K562 (cell line): Measurements from ENCODE around the gene SRRM5. TPM values are rescaled to one million over a fixed set of nuclear protein-coding genes. Genes with fewer than 3 reads are reported as not detected.
A peak's percentile ranks its signal among the peaks of the same experiment; 100 is the strongest.

Source experiments
- BACH1 ChIP-seq: fragments of 200-800 bp; sonication (Bioruptor generic); IDR thresholded peaks from 2 replicates; pipeline ENCODE4 v1.6.1; 2016; ENCODE audit warnings: missing genetic modification characterization, missing compliant biosample characterization
- BCL6 ChIP-seq: fragments of 250-450 bp; sonication (Bioruptor Pico); IDR thresholded peaks from 2 replicates; pipeline ENCODE4 v1.4.0; 2020
- CSDE1 ChIP-seq, 2 experiments: fragments of 450-650 bp; IDR thresholded peaks; 2 replicates each; pipeline ENCODE4 v1.6.1; 2016; ENCODE audit warnings: mild to moderate bottlenecking in 1 of 2
- GATA2 ChIP-seq: sonication (generic); formaldehyde crosslinking; IDR thresholded peaks from 2 replicates; pipeline ENCODE4 v1.4.0; 2020; ENCODE audit warnings: mild to moderate bottlenecking, missing genetic modification reagents
- KAT8 ChIP-seq: fragments of 450-650 bp; IDR thresholded peaks from 2 replicates; pipeline ENCODE4 v1.6.1; 2016; ENCODE audit warnings: low read depth, mild to moderate bottlenecking
- PHF8 ChIP-seq: fragments of 200-600 bp; sonication (generic); IDR thresholded peaks from 2 replicates; pipeline ENCODE4 v1.6.1; 2012; ENCODE audit warnings: mixed run types, mild to moderate bottlenecking, inconsistent platforms, low read length, moderate library complexity, borderline replicate concordance
- TBL1XR1 ChIP-seq, 2 experiments: IDR thresholded peaks; 2 replicates each; pipeline ENCODE4 v1.6.1; 2012; ENCODE audit warnings: improper control_type of control experiment in 2 of 2, low read length in 2 of 2, mild to moderate bottlenecking in 1 of 2
- TEAD1 ChIP-seq, 2 experiments: fragments of 450-650 bp in 1 of 2; sonication (generic) in 1 of 2; formaldehyde crosslinking; IDR thresholded peaks; 2 replicates each; pipeline versions ENCODE4 v1.4.0 to v1.8.0; 2020 to 2022; ENCODE audit warnings: mild to moderate bottlenecking in 2 of 2, missing genetic modification reagents in 1 of 2
- WHSC1 ChIP-seq: IDR thresholded peaks from one replicate; pipeline ENCODE4 v1.6.1; 2012; ENCODE audit warnings: low read length, control low read depth, inconsistent platforms
- polyA plus RNA-seq, 8 experiments: library from polyadenylated mRNA; depleted of rRNA in 4 of 8; stranded (reverse) in 5 of 8; unstranded in 3 of 8; fragments of >200 nt; fragmentation: Nextera tagmentation in 2 of 8; fragmentation: Illumina TruSeq in 1 of 8; extraction: Ambion mirVana in 2 of 8; extraction: Trizol in 1 of 8; gene quantifications; 2 replicates each; pipeline versions ENCODE4 v1.2.1 to v1.2.3, GENCODE V29; 2011 to 2014; ENCODE audit warnings: inconsistent platforms in 1 of 8, missing spikeins in 1 of 8
- total RNA-seq, 7 experiments: library from RNA; depleted of rRNA in 6 of 7; stranded (reverse); fragments of >200 nt in 6 of 7; fragmentation: Illumina TruSeq in 2 of 7; extraction: Trizol in 2 of 7; gene quantifications; 2 replicates each; pipeline versions ENCODE4 v1.2.1 to v1.2.3, GENCODE V29; 2011 to 2021; ENCODE audit warnings: low replicate concordance in 1 of 7
- TF ChIP-seq, protein P1 (sequence below), 2 experiments: fragments of 450-650 bp; formaldehyde crosslinking in 1 of 2; IDR thresholded peaks; 2 replicates each; pipeline versions ENCODE4 v1.4.0 to v1.6.1; 2014 to 2020; ENCODE audit warnings: mild to moderate bottlenecking in 2 of 2, borderline replicate concordance in 1 of 2, low read depth in 1 of 2
- TF ChIP-seq, protein P2 (sequence below): sonication (generic); formaldehyde crosslinking; IDR thresholded peaks from 2 replicates; pipeline ENCODE4 v1.8.0; 2023; ENCODE audit warnings: mild to moderate bottlenecking, missing genetic modification reagents
- TF ChIP-seq, protein P3 (sequence below): fragments of 450-650 bp; formaldehyde crosslinking; IDR thresholded peaks from 2 replicates; pipeline ENCODE4 v1.4.0; 2020; ENCODE audit warnings: mild to moderate bottlenecking, moderate library complexity

SRRM5 gene
- total and polyA plus RNA-seq, 9 of the 15 experiments (the other 6 are each of a cell fraction or from before 2014, with no cell fraction given): 0.09 to 0.45 (median 0.18) TPM; not detected in 2

DNA sequence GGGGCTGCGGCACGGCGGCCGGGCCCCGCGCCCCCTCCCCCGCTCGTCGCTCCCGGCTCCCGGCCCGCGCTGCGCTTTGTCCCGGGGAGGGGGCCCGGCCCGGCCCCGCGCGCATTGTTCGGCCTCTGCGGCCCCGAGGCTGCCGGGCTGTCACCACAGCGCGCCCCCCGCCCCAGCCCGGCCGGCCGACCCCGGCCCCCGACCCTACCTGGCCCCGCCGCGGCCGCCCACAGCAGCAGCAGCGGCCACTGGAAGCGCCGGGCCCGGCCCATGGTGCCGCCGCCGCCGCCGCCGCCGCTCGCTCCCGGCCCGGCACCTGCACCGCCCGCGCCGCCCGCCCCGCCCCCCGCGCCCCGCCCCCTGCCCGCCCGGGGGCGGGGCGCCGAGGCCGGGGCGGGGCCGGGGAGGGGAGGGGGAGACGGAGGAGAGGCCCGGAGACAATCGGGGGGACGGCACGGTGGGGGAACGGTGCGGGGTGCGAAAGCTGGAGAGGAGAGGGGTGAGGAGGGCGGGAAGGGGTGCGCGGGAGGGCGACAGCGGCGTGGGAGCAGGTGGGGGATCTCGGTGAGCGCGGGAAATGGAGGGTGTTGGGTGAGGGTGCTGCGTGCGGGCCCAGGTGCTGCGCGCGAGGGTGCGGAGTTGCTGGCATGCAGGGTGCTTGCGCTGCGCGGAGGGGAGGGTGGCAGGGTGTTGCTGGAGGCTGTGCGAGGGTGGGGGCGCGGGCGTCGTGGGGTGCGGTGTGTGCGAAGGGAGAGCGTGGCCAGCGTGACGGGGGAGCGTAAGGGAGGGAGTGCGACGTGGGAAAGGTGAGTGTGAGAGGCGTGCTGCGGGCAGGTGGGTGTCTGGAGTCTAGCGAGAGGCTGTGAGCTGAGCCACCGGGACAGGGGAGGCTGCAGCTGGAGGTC, 27.9 kb downstream of the SRRM5 start, which contains the start of gene CADM4 (continued):
- TF ChIP-seq, protein P1, sequence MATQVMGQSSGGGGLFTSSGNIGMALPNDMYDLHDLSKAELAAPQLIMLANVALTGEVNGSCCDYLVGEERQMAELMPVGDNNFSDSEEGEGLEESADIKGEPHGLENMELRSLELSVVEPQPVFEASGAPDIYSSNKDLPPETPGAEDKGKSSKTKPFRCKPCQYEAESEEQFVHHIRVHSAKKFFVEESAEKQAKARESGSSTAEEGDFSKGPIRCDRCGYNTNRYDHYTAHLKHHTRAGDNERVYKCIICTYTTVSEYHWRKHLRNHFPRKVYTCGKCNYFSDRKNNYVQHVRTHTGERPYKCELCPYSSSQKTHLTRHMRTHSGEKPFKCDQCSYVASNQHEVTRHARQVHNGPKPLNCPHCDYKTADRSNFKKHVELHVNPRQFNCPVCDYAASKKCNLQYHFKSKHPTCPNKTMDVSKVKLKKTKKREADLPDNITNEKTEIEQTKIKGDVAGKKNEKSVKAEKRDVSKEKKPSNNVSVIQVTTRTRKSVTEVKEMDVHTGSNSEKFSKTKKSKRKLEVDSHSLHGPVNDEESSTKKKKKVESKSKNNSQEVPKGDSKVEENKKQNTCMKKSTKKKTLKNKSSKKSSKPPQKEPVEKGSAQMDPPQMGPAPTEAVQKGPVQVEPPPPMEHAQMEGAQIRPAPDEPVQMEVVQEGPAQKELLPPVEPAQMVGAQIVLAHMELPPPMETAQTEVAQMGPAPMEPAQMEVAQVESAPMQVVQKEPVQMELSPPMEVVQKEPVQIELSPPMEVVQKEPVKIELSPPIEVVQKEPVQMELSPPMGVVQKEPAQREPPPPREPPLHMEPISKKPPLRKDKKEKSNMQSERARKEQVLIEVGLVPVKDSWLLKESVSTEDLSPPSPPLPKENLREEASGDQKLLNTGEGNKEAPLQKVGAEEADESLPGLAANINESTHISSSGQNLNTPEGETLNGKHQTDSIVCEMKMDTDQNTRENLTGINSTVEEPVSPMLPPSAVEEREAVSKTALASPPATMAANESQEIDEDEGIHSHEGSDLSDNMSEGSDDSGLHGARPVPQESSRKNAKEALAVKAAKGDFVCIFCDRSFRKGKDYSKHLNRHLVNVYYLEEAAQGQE (IDR thresholded peaks at IDR 0.05; ENCODE audit: borderline replicate concordance): no peak
- TF ChIP-seq, protein P1 (CRISPR knock-in tag; IDR thresholded peaks at IDR 0.05; ENCODE audit: low read depth): no peak
- TF ChIP-seq KAT8 (no peak), BCL6 (CRISPR knock-in tag) (no peak), CSDE1 (IDR thresholded peaks at IDR 0.05) (no peak), BACH1 (no peak), TEAD1 (CRISPR knock-in tag; IDR thresholded peaks at IDR 0.05) (peak in 1 of 2 experiments; percentile 49; a peak in 1 of 4 replicates), WHSC1 (no peak), PHF8 (peak; percentile 39; the same call in 1 of the 2 replicates), TBL1XR1 (IDR thresholded peaks at IDR 0.05; ENCODE audit: low read length in 2 of 2) (no peak), GATA2 (no peak)
- TF ChIP-seq, protein P2, sequence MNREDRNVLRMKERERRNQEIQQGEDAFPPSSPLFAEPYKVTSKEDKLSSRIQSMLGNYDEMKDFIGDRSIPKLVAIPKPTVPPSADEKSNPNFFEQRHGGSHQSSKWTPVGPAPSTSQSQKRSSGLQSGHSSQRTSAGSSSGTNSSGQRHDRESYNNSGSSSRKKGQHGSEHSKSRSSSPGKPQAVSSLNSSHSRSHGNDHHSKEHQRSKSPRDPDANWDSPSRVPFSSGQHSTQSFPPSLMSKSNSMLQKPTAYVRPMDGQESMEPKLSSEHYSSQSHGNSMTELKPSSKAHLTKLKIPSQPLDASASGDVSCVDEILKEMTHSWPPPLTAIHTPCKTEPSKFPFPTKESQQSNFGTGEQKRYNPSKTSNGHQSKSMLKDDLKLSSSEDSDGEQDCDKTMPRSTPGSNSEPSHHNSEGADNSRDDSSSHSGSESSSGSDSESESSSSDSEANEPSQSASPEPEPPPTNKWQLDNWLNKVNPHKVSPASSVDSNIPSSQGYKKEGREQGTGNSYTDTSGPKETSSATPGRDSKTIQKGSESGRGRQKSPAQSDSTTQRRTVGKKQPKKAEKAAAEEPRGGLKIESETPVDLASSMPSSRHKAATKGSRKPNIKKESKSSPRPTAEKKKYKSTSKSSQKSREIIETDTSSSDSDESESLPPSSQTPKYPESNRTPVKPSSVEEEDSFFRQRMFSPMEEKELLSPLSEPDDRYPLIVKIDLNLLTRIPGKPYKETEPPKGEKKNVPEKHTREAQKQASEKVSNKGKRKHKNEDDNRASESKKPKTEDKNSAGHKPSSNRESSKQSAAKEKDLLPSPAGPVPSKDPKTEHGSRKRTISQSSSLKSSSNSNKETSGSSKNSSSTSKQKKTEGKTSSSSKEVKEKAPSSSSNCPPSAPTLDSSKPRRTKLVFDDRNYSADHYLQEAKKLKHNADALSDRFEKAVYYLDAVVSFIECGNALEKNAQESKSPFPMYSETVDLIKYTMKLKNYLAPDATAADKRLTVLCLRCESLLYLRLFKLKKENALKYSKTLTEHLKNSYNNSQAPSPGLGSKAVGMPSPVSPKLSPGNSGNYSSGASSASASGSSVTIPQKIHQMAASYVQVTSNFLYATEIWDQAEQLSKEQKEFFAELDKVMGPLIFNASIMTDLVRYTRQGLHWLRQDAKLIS (CRISPR knock-in tag): 0 out of 2 replicates have a peak, but pooled peaks have one; percentile 41
- TF ChIP-seq, protein P3, sequence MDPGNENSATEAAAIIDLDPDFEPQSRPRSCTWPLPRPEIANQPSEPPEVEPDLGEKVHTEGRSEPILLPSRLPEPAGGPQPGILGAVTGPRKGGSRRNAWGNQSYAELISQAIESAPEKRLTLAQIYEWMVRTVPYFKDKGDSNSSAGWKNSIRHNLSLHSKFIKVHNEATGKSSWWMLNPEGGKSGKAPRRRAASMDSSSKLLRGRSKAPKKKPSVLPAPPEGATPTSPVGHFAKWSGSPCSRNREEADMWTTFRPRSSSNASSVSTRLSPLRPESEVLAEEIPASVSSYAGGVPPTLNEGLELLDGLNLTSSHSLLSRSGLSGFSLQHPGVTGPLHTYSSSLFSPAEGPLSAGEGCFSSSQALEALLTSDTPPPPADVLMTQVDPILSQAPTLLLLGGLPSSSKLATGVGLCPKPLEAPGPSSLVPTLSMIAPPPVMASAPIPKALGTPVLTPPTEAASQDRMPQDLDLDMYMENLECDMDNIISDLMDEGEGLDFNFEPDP (CRISPR knock-in tag): no peak
